ENCODE data around the gene COLEC12.

The COLEC12 gene

DNA sequence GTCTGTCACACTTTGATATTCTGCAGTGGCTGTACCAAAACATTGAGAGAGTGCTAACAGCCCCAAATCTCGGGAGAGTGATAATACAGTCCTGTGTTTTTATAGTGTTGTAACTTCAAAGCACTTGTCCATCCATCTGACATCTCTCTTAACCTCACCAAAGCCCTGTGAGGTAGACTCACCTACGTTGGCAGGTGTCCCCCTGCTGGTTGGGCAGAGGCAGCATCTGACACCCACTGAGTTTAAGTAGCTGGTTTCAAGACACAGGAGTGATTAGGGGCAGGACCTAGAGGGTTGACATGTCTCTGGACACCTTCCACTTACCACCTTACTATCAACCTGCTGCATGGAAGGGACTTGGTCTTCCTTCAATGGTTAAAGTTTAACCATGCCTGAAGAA is 22.9 kb downstream of the COLEC12 start:
- TF ChIP-seq, protein P1, sequence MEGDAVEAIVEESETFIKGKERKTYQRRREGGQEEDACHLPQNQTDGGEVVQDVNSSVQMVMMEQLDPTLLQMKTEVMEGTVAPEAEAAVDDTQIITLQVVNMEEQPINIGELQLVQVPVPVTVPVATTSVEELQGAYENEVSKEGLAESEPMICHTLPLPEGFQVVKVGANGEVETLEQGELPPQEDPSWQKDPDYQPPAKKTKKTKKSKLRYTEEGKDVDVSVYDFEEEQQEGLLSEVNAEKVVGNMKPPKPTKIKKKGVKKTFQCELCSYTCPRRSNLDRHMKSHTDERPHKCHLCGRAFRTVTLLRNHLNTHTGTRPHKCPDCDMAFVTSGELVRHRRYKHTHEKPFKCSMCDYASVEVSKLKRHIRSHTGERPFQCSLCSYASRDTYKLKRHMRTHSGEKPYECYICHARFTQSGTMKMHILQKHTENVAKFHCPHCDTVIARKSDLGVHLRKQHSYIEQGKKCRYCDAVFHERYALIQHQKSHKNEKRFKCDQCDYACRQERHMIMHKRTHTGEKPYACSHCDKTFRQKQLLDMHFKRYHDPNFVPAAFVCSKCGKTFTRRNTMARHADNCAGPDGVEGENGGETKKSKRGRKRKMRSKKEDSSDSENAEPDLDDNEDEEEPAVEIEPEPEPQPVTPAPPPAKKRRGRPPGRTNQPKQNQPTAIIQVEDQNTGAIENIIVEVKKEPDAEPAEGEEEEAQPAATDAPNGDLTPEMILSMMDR (IDR thresholded peaks at IDR 0.05; ENCODE audit: control extremely low read depth, extremely low read depth, low read depth, missing control alignments) = no peak
- DNase-seq (ENCODE audit: extremely low spot score) = peak; percentile 43
- ChIA-PET POLR2A (no interaction called here), CTCF (interaction anchor here (0.7 to 2.4 kb wide), 3 partner anchors 12 to 35 kb away, joined by 3 to 6 read pairs (median 5); no protein-coding TSS in a partner anchor)

DNA sequence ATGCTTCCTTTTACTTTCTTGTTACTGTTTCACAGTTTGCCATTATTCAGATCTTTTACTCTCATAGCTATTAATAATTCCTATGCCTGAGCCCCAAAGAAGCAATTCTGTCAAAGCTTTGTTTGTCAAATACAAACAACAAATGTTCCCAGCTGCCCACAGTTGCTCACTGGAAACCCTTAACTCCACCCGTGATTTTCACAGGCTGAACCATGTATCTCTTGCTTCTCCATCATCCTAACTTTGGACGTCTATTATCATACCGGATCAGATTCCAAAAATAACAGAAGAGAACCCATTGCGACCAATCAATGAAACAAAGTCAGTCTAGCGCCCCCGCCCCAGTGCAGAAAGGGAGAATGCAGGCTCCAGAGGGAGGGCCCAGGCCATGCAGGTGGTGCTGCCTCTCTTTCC is 24.2 kb downstream of the COLEC12 start:
- POLR2A ChIA-PET = no interaction called here
- DNase-seq (ENCODE audit: extremely low spot score) = no peak
- CTCF ChIA-PET = interaction anchor here (1.8 to 2.4 kb wide), 3 partner anchors 13 to 20 kb away, joined by 5 to 6 read pairs (median 6); no protein-coding TSS in a partner anchor
- TF ChIP-seq, protein P1 (IDR thresholded peaks at IDR 0.05; ENCODE audit: control extremely low read depth, extremely low read depth, low read depth, missing control alignments) = no peak

DNA sequence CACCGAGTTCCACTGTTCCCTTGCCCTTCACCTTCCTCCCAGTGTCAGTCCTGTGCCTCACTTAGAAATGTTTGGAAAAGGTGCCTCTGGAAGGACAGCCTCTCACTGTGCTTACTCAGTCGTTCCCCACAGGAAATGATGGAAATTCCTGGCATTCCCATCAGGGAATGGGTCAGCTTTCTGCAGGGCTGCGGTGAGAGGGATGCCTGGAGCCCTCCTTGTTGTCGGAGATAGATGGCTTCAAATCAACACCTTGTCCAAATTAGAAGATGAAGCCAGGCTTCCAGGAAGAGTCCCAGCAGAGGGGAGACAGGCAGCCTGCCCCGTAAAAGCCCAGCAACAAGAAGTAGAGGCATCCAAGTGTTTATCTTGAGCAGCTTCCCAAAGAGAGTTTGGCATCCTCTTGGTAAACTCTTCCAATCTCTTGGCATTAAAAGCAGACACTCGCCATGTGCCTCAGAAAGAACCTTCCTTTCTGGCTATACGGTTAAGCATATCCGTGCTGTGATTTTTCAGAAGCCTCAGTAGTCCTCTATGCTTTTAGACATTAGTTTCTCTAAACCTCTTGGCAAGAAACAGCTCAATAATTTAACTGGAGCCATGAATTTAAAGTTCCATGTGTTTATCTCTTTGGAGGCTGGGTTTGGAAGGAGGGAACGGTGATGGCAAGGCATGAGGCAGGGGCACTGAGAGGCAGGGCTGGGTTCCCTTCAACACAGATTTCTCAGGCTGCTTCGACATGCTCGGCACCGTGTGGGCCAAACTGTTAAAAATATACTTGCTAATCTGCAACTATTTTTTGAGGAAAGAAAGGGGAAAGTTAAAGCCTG is 25.1 kb downstream of the COLEC12 start:
- POLR2A ChIA-PET = no interaction called here
- TF ChIP-seq, protein P1 (IDR thresholded peaks at IDR 0.05; ENCODE audit: control extremely low read depth, extremely low read depth, low read depth, missing control alignments) = no peak
- CTCF ChIA-PET = interaction anchor here (2.2 to 2.4 kb wide), 2 partner anchors 14 to 21 kb away, joined by 5 to 6 read pairs; no protein-coding TSS in a partner anchor
- no peak for DNase-seq (ENCODE audit: extremely low spot score)

DNA sequence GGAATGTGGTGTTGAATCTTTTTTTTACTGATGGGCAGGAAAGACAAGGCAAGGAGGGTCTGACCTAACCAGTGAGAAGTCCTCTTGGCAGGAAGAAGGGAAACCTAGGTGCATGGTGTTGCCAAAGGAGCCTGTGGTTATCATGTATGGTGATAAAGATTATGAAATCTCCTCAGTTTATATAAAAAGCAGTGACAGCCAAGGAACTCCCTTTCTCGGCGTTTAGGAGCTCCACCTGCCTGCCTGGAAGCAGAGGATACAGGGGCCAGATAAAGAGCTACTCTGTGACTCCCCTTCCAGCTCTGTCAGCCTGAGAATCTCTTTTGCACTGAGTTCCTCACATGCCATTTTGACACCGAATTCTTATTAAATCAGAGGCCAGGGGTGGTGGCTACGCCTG is 26.1 kb downstream of the COLEC12 start:
- TF ChIP-seq, protein P1 (IDR thresholded peaks at IDR 0.05; ENCODE audit: control extremely low read depth, extremely low read depth, low read depth, missing control alignments) = no peak
- ChIA-PET POLR2A (no interaction called here), CTCF (interaction anchor here (2.2 kb wide), 1 partner anchor 22 kb away, joined by 6 read pairs; no protein-coding TSS in a partner anchor)
- no peak for DNase-seq (ENCODE audit: extremely low spot score)

DNA sequence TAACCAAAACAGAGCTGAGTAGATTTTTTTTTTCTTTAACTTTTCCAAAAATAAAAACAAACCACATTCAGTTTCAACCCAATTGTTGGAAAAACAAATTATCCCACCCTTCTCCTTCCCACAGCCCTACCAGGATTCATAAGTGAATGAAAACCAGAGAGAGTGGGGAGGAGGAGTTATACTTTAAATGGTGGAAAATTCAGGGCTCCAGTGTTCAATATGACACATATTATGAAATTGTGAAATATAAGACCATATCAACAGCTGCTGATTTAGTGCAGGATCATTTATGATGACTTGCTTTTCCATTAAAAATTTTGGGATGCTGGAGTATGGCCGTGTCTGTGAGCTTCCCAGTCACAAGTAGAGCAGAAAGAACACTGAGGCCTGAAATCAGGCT is 26.7 kb downstream of the COLEC12 start:
- DNase-seq (ENCODE audit: extremely low spot score) = no peak
- TF ChIP-seq, protein P1 (IDR thresholded peaks at IDR 0.05; ENCODE audit: control extremely low read depth, extremely low read depth, low read depth, missing control alignments) = no peak
- POLR2A ChIA-PET = no interaction called here
- CTCF ChIA-PET = no interaction called here

DNA sequence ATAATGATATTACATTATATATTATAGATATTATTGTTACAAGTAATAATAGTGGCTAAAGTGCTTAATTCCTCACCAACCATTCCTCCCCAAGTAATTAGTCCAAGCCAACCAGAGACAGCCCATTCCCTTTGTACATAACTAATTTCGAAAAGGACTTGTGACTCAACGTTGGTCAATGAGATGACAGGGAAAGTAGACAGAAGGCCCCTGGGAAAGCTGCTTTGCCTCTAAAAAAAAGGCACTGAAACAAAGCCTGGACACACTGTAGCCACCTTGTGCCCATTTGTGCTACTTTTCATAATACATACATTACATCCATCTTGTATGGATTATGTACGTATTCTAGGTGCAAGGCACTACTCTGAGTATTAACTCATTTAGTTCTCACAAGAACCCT is 28.8 kb downstream of the COLEC12 start:
- CTCF ChIA-PET = interaction anchor here (1.0 kb wide), 1 partner anchor 75 kb away, joined by 3 read pairs; no protein-coding TSS in a partner anchor
- DNase-seq (ENCODE audit: extremely low spot score) = no peak
- POLR2A ChIA-PET = no interaction called here
- TF ChIP-seq, protein P1 (IDR thresholded peaks at IDR 0.05; ENCODE audit: control extremely low read depth, extremely low read depth, low read depth, missing control alignments) = no peak

Data from GM10248 (cell line).